T-helper 2 cell treated with Interferon-gamma antibody and Interleukin-4, amounts not matched to agents 100 ng/mL and 5 ng/mL, for 36 hours (primary cell): ENCODE measurements around the gene ABI3BP. TPM values are rescaled to one million over a fixed set of nuclear protein-coding genes. Genes with fewer than 3 reads are reported as not detected.

Experiments used
- intact Hi-C: fragments of 100-400 bp; cut with micrococcal nuclease; formaldehyde crosslinking; loops from one replicate; pipeline ENCODE4 v1.15.1; 2023
- total RNA-seq: library from RNA; stranded (reverse); gene quantifications from 2 replicates; pipeline ENCODE4 v1.2.3, GENCODE V29; 2022

Gene ABI3BP
- total RNA-seq, 1 donor from 2014 or later, result not detected

DNA sequence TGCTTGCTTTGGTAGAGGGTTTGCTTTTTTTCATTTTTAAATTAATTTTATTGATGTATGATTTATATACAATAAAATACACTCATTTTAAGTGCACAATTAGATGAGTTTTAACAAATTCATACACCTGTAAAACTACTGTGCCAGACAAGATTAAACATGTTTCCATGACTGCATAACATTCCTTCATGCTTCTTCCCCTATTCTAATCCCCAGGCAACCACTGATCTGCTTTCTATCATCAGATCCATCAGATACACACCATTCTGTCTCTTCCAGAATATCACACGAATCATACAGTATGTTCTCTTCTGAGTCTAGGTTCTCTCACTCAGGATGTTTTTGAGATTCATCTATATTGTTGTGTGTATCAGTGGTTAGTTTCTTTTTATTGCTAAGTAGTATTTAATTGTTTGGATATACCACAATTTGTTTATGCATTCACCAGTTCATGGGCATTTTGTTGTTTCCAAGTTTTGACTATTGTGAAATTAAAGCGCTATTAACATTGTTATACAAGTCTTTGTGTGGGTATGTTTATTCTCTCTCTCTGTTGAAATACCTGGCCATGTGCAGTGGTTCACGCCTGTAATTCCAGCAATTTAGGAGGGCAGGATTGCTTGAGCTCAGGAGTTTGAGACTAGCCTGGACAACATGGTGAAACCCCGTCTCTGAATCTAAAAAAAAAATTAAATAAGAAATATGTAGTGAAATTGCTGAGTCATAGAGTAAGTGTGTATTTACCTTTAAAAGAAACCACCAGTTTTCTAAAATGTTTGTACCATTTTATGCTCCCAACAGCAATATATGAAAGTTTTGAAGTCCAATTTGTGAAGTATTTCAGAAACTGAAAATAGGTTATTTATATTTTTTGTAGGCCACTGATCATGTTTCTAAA, 290.9 kb downstream of the ABI3BP start:
- intact Hi-C loops, result loop anchor here (10.0 kb wide), 1 partner anchor 208 kb away; the partner anchor contains the start of gene TMEM45A

DNA sequence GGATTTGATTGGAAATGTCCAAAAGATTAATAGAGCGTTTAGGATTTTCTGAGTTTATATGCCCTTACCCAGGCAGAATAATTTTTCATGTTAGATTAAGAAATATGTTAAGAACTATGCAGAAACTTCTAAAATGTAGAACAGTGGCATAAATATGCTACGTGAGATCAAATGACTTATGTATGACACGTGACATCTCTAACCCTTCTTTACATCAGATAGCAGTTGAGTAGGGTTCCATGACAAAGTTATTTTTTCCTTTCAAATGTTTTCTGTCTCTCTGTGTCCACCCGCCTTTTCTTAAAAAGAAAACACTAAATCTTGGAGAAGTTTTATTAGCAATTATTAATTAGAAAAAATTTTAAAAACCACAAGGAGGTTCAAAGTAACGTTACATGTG, 292.5 kb downstream of the ABI3BP start:
- intact Hi-C loops, result loop anchor here (10.0 kb wide), 1 partner anchor 206 kb away; the partner anchor contains the start of gene TMEM45A
